Esophagus mucosa (tissue), 1 donor: Measurements from ENCODE around the gene HYDIN. TPM values are rescaled to one million over a fixed set of nuclear protein-coding genes. Genes with fewer than 3 reads are reported as not detected.
"Not testable (repeated sequence)": the region's sequence is repeated elsewhere in the genome, so short reads cannot be mapped to it uniquely, and the experiment has no call there.

Experiments used
- ATAC-seq: fragments of 200-7000 bp; cut with Tn5 transposase; one replicate; pipeline ENCODE4 v1.9.1; 2020
- total RNA-seq: library from RNA; stranded (reverse); gene quantifications from one replicate; pipeline ENCODE4 v1.2.4, GENCODE V29; 2023
- donor health status: DM: yes; HTN: yes; CAD: no.

Gene HYDIN
- total RNA-seq, 1 donor from 2014 or later, result 0.20 TPM

DNA sequence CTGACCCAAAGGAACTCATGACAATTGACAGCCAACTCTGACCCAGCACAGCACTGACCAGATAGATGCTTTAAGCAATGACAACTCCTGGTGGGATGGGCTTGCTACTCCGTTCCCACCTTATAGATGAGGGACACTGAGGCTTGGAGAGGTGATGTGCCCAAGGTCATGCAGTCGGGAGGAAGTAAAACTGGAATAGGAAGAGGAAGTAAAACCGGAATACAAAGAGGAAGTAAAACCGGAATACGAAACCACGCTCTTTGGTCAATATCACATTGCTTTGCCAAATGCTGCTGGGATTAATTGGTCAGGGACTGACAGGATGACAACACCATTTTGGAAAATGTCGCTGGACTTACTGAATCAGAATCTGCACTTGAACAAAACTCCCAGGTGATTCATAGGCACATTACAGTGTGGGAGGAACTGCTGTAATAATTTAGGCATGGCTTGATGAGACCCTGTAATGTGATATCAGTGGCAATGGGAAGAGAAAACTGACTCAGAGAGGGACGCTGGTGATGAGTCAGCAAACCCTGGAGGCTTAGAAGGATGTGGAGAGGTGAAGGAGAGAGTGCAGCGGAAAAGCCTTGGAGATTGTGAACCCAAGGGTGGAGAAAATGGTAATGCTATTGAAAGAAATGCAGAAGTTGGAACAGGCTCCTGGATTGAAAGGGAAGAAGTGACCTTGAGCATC, 243.4 kb downstream of the HYDIN start:
- ATAC-seq, result not testable (repeated sequence)

DNA sequence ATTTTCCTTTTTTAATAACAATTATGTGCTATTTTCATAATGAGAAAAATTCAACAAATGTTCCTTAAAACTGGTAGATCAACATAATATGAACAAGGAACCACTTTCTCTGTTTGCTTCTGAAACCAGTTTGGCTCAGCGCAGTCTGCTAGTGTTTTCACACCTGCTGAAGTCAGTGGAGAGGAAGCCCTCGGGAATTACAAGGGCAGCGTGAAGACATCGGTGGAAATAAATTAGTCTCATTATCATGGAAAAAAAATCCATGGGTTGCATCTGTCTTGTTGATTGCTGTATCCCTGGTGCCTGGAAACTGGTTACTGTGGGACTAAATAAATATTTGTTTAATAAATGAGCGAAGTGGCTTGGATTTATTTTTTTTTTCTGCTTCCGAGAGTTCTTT, 245.8 kb downstream of the HYDIN start:
- not testable (repeated sequence) for ATAC-seq

DNA sequence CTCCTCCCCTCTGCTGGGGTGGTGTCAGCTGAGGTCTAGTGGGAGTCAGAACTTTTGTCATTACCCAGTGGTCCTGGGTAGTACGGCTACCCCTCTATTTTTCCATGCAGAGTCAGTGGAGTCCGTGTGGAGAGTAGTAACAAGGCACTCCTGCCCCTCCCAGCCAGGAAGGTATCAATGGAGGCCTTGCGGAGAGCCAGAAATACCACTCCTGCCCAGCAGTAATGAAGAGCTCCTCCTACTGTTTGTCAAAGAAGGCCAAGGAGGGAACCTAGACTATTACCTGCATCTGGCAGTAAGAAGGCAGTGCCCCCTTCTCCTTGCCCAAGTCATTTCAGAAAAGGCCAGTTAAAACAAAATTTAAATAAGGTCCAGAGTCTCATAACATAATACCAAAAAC, 262.2 kb downstream of the HYDIN start:
- not testable (repeated sequence) for ATAC-seq

DNA sequence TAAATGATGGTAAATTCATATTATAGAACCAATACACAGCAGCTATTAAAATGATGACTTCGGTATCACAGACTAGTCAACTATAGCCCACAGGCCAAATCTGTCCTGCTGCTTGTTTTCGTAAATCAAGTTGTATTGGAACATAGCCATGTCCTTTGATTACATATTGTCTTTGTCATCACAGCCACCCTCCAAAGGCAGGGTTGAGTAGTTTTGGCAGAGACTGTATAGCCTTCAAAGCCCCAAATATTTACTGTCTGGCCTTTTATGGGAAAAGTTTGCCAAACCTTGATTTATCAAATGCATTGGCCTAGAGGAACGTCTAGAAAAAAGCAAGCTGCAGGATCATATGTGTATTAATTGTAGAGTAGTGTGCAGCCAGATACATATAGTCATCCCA, 270.4 kb downstream of the HYDIN start:
- ATAC-seq, result not testable (repeated sequence)

DNA sequence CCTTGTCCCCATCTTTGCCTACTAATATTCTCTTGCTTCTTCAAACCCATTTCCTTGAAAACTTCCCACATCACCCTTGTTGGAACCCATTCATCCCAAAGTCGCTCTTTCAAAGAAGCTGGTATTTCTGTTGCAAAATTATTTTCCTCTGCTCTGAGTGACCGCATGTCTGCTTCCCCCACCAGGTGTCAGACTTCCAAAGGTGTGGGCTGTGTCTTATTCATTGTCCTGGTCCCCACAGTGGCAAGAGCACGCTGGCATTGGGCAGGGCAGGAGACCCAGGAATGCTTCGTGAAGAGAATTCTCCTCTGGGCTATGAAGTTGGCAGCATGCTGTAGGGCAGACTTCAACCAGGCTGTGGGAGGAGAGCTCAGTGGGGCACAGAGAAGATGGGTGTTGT, 275.6 kb downstream of the HYDIN start:
- ATAC-seq, result not testable (repeated sequence)

DNA sequence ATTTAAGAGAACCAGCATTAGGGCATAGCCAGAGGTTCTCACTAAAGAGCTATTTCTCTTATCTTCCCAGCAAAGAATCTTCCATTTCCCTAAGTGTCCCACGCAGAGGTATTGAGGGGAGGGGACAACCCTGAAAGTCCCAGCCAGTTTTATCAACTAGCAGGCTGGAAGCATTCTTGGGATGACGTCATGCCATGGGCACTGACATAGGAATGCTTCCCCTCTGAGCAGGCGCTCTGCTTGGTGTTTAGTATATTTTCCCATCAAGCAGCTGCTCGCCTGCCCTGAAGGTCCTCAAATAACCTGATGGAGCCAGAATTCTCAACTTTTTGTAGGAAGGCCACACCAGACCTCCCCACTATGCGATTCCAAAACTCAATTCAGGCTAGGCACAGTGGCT, 276.7 kb downstream of the HYDIN start:
- ATAC-seq, result not testable (repeated sequence)

DNA sequence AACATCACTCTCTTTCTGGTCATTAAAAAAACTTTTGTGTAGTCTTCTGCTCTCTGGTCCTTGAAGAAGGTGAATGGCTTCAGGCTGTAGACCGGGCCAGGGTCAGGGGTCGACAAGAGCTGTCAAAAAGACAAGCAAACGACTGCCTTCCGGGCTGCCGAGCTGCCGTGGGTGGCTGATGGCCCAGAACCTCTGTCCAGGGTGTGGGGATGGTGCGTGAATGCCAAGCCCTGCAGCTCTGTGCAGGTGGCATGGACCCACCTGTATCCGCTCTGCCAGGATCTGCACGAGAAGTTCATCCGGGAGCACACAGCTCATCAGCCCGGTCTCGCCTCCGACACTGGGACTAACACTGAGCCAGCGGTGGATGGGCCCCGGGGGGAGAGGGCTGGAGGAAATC, 287.0 kb downstream of the HYDIN start:
- ATAC-seq, result not testable (repeated sequence)

DNA sequence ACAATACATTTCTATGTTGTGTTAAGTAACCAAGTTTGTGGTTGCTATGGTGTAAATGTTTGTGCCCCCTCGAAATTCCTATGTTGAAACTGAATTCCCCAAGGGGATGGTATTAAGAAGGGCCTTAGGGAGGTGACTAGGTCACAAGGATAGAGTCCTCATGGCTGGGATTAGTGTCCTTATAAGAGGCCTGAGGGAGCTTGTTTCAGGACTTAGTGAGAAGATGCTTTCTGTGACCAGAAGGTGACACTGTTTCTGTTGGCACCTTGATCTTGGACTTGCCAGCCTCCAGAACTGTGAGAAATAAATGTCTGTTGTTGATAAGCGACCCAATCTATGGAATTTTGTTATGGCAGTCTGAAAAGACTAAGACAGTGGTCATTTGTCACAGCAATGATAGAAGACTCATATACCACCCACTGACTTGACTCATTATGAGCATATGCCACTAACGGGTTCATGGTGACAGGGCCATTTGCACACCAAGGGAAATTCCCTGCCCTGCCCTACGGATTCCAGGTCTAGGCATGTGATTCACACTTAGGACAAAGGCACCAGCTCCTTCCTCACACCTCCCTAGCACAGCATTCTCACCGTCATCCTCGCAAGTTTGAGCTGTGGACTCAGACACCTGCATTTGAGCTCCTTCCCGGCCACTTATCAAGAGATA, 290.7 kb downstream of the HYDIN start:
- peak; percentile 60 for ATAC-seq

DNA sequence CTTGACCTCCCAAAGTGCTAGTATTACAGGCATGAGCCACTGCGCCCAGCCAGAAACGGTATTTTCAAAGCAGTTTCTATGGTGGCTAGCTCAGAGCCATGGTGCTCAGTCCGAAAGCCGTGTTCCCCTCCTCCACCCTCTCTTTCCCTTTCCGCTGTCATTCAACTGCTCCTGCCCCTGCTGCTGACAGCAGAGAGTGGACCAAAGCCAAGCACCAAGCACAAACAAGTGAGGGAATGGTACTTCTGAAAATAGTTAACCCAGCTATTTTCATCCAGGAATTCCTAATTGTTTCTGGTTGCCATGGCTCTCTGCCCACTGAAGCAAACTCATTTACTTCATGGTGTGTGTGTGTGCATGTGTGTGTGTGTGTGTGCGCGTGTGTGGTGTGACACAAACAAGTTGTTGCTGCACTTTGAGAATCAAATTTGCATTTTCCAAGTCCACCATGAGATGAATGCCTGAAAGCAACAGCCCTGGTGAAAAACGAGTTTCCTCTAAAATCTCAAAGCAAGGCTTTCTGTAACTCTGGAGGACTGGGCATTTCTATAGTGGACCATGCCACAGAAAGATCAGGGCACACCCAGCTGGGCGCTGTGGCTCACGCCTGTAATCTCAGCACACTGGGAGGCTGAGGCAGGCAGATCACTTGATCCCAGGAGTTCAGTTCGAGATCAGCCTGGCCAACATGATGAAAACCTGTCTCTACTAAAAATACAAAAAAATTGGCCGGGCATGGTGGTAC, 293.6 kb downstream of the HYDIN start:
- ATAC-seq, result not testable (repeated sequence)

DNA sequence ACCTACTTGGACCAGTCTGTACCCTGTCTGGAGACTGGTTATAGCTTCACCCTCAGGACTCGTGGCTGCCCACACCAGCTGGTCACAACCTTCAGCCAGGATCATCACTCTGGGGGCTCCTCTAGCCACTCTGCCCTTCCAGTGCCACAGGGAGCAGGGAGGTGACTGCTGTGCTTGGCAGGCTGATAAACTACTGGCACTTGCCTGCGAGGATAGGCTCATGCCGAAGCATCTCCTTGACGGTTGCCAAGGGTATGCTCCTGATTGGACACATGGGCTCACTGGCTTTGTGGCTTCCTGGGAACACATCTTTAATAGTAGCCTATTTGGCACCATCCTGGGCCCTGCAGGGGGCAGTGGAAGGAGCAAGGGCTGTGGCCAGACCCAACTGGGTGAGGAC, 295.2 kb downstream of the HYDIN start:
- ATAC-seq, result not testable (repeated sequence)

DNA sequence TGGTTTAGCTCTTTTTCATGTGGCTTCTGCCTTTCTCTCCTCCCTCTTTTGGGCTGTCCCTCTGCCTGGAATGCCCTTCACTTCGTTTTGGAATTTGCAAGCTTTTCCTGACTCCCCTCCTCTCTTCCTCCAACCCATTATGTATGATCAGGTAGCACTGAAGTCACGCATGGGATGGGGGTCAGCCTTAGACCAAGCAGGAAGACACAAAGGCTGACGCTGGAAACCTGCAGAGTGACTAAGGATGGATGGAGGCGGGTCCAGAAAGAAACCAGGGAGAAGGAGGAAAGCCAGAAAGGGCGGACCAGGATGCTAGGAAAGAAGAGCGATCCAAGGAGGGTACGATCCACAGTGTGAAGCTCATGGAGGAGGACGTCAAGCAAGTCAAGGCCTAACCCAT, 296.8 kb downstream of the HYDIN start:
- not testable (repeated sequence) for ATAC-seq

DNA sequence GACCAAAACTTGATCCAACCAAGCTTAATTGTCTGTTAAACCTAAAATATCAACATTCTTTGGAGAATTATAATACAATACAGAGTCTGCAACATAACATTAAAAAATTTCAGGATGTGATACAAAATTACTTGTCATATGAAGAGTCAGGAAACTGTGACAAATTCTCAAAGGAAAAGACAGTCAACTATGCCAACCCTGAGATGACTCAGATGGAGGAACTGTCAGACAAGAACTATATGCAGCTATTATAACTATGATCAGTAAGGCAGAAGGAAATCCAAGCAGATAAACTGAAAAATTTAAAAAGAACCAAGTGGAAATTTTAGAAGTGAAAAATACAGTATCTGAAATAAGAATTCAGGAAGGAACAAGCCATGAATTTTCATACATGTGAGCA, 299.8 kb downstream of the HYDIN start:
- ATAC-seq, result not testable (repeated sequence)

DNA sequence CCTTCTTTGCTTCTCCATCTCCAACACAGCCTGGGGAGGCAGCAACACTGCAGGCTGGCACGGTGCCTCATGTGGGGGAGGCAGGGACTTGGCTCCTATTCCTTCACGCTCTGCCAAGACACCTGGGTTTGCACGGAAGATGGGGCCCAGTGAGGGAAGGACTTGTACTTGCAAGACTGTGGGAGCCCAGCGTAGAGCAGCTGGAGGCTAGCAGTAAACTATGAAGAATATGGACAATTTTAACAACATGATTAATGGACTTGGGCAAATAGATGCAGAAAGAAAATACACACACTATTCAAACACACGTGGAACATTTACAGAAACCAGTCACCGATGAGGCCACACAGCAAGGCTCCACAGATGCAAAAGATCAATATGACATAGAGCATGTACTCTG, 308.4 kb downstream of the HYDIN start:
- ATAC-seq, result not testable (repeated sequence)

DNA sequence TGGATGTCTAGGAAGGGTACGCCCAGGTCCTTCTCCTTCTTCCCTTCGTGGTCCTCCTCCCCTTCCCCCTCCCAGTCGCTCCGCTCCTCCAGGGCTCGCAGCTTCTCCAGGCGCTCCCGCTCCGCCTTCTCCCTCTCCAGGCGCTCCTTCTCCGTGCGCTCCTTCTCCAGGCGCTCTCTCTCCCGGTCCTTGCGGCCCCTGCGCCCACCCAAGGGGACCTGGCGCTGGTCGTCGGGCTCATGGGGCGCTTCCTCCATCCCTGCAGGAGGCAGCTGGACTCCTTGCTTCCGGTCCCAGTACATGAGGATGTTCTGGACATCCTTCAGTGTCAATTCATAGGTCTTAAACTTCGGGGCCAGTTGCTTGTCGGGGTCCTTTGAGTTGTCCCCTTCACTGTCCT, 309.9 kb downstream of the HYDIN start:
- not testable (repeated sequence) for ATAC-seq

DNA sequence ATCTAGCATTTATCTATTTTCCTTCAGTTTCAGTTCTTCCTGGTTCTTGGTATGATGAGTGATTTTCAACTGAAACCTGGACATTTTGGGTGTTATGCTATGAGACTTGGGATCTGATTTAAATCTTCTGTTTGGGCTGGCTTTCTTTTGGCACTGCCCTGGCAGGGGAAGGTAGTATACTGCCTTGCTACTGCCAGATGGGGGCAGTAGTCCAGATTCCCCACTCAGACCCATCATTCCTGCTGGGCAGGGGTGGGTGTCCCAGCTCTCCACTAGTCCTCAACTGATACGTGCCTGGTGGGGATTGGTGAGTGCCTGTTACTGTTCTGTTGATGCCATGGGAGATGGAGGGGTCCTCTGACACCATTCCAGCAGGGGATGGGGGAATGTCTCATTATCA, 342.3 kb downstream of the HYDIN start:
- ATAC-seq, result not testable (repeated sequence)

DNA sequence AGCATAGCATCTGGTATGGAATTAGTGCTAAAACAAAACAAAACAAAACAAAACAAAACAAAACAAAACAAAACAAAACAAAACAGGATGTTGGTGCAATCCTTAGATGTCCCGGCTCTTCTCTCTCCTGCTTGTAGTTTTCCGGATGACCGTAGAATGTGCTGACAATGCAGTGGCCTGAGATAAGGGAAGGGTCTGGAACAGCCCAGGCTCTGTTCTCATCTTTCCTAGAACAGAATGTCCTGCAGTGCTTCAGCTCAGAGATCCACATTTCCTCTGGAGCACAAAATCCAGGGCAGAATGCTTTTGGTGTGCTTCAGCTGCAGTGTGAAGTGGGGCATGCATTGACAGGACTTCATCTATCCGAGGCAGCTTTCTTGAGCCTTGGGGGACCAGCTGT, 345.9 kb downstream of the HYDIN start:
- not testable (repeated sequence) for ATAC-seq

DNA sequence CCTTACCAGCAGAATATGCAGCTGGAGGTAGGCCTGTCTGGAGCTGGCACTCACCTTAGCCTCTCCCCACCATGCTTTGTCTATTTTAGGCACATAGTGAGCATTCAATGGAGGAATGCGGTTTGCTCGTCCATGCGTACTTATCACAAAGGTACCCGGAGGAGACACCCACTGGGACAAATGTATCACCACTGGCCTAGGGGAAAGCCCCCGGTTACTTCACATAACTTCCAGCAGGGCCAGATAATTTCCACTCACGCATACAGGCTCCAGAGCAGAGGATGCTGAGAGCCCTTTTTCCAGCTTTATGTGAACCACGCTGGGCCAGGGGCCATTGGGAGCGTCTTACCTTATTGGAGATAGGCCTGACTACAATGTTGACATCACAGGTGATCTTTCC, 348.2 kb downstream of the HYDIN start:
- not testable (repeated sequence) for ATAC-seq

DNA sequence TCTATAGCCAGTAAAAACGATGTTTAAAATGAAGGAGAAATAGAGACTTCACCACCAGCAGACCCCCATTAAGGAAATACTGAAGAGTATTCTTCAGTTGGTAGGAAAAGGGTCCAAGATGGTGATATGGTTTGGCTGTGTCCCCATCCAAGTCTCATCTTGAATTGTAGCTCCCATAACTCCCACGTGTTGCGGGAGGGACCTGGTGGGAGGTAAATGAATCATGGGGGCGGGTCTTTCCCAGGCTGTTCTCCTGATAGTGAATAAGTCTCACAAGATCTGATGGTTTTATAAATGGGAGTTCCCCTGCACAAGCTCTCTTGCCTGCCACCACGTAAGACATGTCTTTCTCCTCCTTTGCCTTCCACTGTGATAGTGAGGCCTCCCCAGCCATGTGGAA, 352.6 kb downstream of the HYDIN start:
- ATAC-seq, result not testable (repeated sequence)

DNA sequence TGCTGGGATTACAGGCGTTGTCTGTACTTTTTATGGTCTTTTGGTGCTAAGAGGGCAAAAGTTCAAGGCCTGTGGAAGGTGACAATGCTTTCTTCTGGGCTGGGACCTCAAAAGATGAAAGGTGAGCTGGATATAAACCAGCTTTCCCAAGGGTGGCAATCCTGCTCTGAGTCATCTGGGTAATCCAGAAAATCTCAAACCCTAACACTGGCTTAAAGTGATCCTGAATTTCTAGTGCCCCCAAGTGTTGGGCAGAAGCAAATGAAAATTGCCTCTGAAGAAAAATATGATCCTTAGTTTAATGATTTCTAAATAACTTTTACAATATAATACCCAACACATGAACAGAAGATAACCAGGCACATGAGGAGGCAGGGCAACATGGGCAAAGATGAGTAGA, 354.1 kb downstream of the HYDIN start:
- not testable (repeated sequence) for ATAC-seq

DNA sequence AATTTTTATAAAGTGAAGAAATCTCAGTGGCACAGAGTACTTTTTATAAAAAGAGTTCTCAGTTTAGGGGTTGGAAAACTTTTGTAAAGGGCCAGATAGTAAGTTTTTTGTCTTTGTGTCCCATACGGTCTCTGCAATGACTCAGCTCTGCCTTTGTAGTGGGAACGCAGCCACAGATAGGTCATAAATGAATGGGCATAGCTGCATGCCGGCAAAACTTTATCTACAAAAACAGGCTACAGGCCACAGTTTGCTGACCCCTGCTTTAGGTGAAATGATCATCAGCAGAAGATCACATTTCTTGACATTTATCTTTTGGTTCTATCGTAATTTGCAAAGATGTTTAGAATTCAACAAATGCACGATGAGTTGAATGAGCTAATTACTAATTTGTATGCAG, 365.8 kb downstream of the HYDIN start:
- not testable (repeated sequence) for ATAC-seq

DNA sequence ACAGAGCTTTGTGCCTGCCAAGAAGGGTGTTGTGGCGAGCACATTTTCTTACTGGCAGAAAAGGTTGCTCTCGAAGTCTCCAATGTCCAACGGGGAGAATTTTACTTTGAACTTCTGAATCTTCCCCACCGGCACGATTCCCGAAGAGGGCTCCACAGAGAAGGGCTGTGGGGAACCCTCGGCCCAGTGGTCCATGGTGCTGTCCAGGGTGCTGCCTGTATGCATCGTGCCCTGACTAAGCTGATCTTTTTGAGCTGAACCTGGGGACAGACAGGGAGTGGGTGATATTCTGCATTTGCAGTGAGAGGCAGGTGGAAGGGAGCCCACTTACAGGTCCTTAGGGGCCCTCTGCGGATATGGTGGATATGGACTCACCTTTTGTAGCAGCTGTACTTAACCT, 368.5 kb downstream of the HYDIN start:
- not testable (repeated sequence) for ATAC-seq

DNA sequence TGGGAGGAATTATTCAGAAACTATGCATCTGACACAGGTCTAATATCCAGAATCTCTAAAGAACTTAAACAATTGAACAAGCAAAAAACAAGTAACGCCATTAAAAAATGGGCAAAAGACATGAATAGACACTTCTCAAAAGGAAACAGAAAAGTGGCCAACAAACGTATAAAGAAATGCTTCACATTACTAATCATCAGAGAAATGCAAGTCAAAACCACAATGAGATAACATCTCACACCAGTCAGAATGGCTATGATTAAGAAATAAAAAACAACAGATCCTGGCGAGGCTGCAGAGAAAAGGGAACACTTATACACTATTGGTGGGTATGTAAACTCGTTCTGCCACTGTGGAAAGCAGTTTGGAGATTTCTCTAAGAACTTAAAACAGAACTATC, 379.2 kb downstream of the HYDIN start:
- not testable (repeated sequence) for ATAC-seq

DNA sequence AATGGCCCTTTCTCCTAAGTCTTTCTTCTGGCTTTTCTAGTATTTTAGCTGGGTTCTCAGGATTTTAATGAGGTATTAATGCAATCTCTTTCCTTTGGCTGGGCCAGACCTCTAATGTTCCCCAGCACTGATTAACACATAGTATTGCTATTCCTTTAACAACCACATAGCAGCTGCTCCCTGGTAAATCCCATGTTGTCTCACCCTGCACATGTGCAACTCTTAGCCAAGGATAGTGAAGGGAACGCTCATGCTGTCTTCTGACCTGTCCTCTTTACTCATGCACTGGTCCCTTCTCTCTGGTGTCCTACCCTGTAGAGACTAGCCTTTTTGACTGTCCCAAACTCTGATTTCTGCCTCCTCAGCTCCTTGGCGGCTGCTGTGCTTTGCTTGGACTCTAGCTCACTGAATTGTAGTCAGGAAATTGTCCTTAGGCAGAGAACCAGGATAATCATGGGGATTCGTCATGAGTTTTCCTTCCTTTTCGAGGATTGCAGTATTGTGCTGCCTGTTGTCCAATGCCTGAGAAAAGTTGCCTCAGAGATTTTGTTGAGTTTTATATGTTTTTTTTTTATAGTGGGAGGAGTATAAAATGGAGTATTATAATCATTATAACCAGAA, 406.9 kb downstream of the HYDIN start:
- peak; percentile 52 for ATAC-seq
